ENCODE measurements around the gene VSIG10.

DNA sequence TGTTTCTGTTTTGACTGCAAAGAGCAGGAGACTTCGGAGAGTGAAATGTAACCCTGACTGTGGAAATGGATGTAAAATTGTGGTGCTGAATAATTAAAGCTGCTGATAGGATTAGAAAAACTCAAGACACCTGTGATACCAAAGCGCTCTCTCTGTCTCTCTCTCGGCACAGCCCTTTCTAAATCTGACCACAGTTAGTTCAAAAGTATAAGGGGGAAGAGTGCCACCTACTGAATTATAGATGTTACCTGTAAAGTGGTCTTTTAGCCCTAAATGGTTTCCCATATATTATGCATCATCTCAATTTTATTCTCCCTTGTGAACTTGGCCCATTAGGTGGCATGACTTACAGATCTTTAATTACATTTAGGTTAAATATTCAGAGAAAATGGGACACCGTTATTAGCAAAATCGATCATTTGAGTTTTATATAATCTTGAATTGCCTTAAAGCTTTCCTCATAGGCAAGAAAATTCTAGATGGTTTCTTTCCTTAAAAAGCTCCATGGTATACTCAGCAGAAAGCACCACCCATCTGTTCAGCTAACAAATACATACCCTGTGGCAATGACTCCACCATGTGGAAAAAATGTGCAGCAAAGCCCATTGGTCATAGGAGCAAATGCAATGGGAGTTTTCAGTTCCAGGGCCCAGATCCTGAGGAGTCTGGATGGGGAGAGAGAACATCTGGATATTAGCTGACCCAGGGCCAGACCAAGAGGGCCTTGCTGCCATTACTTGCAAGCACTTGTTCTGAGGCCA lies 69.2 kb downstream of the VSIG10 start:
- TF ChIP-seq CEBPB (IDR thresholded peaks at IDR 0.05; ENCODE audit: low read depth, low read length): no peak
- TF ChIP-seq, protein P1, sequence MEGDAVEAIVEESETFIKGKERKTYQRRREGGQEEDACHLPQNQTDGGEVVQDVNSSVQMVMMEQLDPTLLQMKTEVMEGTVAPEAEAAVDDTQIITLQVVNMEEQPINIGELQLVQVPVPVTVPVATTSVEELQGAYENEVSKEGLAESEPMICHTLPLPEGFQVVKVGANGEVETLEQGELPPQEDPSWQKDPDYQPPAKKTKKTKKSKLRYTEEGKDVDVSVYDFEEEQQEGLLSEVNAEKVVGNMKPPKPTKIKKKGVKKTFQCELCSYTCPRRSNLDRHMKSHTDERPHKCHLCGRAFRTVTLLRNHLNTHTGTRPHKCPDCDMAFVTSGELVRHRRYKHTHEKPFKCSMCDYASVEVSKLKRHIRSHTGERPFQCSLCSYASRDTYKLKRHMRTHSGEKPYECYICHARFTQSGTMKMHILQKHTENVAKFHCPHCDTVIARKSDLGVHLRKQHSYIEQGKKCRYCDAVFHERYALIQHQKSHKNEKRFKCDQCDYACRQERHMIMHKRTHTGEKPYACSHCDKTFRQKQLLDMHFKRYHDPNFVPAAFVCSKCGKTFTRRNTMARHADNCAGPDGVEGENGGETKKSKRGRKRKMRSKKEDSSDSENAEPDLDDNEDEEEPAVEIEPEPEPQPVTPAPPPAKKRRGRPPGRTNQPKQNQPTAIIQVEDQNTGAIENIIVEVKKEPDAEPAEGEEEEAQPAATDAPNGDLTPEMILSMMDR (conservative IDR thresholded peaks at IDR 0.05; ENCODE audit: low read depth, low read length): peak; percentile 54

Data from IMR-90 (cell line).